HG02759 (cell line): ENCODE data around the gene CDH4.

Experiments used
- ATAC-seq: cut with Tn5 transposase; IDR thresholded peaks from one replicate; pipeline ENCODE4 v1.9.1; 2021; ENCODE audit warnings: mild to moderate bottlenecking, moderate library complexity; ENCODE audit not compliant: unreplicated experiment

The CDH4 gene

DNA sequence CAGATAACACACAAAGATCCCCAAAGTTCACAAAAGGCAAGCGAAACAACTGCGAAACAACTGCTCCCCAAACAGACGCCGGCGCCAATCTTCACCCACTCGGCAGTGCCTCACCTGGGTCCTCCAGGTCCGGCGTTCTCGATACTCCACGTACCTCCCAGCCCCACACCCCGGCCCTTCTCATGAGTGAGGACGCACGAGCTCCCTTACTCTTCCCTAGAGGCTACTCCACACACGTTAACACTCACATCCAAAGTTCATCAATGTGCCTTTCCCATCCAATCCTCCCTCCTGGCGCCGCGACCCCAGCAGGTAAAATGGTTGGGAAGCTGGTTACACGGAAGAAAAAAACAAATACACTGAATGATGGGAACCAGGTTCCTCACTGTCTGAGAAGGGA, 736.6 kb downstream of the CDH4 start:
- no peak for ATAC-seq

DNA sequence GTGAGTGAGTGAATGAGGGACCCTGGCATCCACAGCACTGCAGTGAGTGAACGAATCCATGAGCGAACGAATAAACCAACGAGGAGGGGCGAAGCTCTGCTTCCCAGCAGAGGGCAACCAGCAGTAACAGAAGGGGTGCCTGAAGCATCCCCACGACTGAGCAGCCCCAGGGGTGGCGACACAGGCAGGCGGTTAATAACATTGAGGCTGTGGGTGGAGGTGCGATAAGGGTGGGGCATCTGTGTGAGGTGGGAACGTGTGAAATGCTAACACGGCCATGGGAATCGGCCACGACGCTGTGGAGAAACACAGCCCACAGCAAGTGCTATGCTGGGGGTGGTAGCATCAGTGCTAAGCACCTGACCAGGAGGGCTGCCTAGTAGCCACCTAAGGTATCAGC, 737.7 kb downstream of the CDH4 start:
- no peak for ATAC-seq
